OCI-LY7 (cell line): ENCODE measurements around the gene PPIL6. TPM values are rescaled to one million over a fixed set of nuclear protein-coding genes. Genes with fewer than 3 reads are reported as not detected.

Experiments used
- BruUV-seq: library from RNA; stranded (reverse); fragments of 400-500 nt; replicated peaks from 2 replicates; lab custom pipeline; 2021; lab: Mats Ljungman, UMichigan
- CTCF ChIA-PET: fragments of 300-600 bp; sonication (Branson Sonifier 250); formaldehyde crosslinking; loops from one replicate; lab custom pipeline; 2022; ENCODE audit warnings: antibody characterized with exemption; ENCODE audit not compliant: unreplicated experiment; lab: Charles Lee
- POLR2A ChIA-PET: fragments of 300-600 bp; sonication (Branson Sonifier 250); formaldehyde crosslinking; loops from one replicate; lab custom pipeline; 2022; ENCODE audit warnings: antibody characterized with exemption; lab: Charles Lee
- DNase-seq: peaks from one replicate; pipeline ENCODE4 v3.0.0-alpha.2; 2015; ENCODE audit warnings: low spot score
- H2AFZ ChIP-seq: fragments of 200-600 bp; sonication (generic), shearing (Covaris generic); 2 replicates; pipeline ENCODE4 v1.6.1; 2014; ENCODE audit warnings: mild to moderate bottlenecking, antibody characterized with exemption, low read length, moderate library complexity
- H3K27ac ChIP-seq: fragments of 200-600 bp; sonication (generic); 2 replicates; pipeline ENCODE4 v1.5.1; 2014; ENCODE audit warnings: mixed run types, low read depth, mild to moderate bottlenecking, moderate library complexity, low read length, inconsistent platforms; ENCODE audit not compliant: poor library complexity, severe bottlenecking
- H3K36me3 ChIP-seq: fragments of 200-600 bp; sonication (generic); 2 replicates; pipeline ENCODE4 v1.6.1; 2014; ENCODE audit warnings: mild to moderate bottlenecking, antibody characterized with exemption, low read length, moderate library complexity, mixed read lengths; ENCODE audit not compliant: insufficient read depth
- H3K4me1 ChIP-seq: fragments of 200-600 bp; sonication (generic); 2 replicates; pipeline ENCODE4 v1.5.1; 2014; ENCODE audit warnings: mild to moderate bottlenecking, low read length; ENCODE audit not compliant: insufficient read depth, poor library complexity, severe bottlenecking
- H3K4me2 ChIP-seq: fragments of 200-600 bp; sonication (generic); 2 replicates; pipeline ENCODE4 v1.6.1; 2014; ENCODE audit warnings: mild to moderate bottlenecking, low read length
- H3K4me3 ChIP-seq: fragments of 200-600 bp; sonication (generic); 2 replicates; pipeline ENCODE4 v1.5.1; 2014; ENCODE audit warnings: mild to moderate bottlenecking, low read depth, low read length; ENCODE audit not compliant: poor library complexity, severe bottlenecking
- H3K79me2 ChIP-seq: fragments of 200-600 bp; sonication (generic); 2 replicates; pipeline ENCODE4 v1.6.1; 2016; ENCODE audit warnings: low read depth, mild to moderate bottlenecking, low read length, moderate library complexity, mixed read lengths; ENCODE audit not compliant: insufficient read depth
- H3K9me2 ChIP-seq: fragments of 200-600 bp; sonication (generic); 2 replicates; pipeline ENCODE4 v1.6.1; 2016; ENCODE audit warnings: mild to moderate bottlenecking, low read length, mixed read lengths; ENCODE audit not compliant: insufficient read depth
- H3K9me3 ChIP-seq: fragments of 200-600 bp; sonication (generic); 2 replicates; pipeline ENCODE4 v1.6.1; 2014; ENCODE audit warnings: mild to moderate bottlenecking, mixed run types, low read length, mixed read lengths
- H4K20me1 ChIP-seq: fragments of 200-600 bp; sonication (generic); 2 replicates; pipeline ENCODE4 v1.6.1; 2014; ENCODE audit warnings: mild to moderate bottlenecking, antibody characterized with exemption, low read length, moderate library complexity, mixed read lengths; ENCODE audit not compliant: insufficient read depth
- EZH2phosphoT487 ChIP-seq: fragments of 200-600 bp; sonication (generic); IDR thresholded peaks from 2 replicates; pipeline ENCODE4 v1.6.1; 2018; ENCODE audit warnings: low read depth, borderline replicate concordance, mild to moderate bottlenecking, mixed run types, antibody characterized with exemption, low read length, moderate library complexity, mixed read lengths
- intact Hi-C: fragments of 100-400 bp; cut with micrococcal nuclease; formaldehyde crosslinking; loops from one replicate; pipeline ENCODE4 v1.10.0; 2022; ENCODE audit not compliant: unreplicated experiment
- total RNA-seq, 2 experiments: library from RNA; depleted of rRNA in 1 of 2; stranded (reverse); fragments of >200 nt in 1 of 2; shearing (Covaris generic) in 1 of 2; gene quantifications; 2 replicates each; pipeline ENCODE4 v1.2.3, GENCODE V29; 2014 to 2022
- TF ChIP-seq, protein P1 (sequence below): fragments of 200-600 bp; sonication (generic); conservative IDR thresholded peaks from 2 replicates; pipeline ENCODE4 v1.5.1; 2014; ENCODE audit warnings: mild to moderate bottlenecking, antibody characterized with exemption, low read length, moderate library complexity, mixed read lengths

PPIL6 gene
- total RNA-seq, 2 experiments from 2014 or later = 1.6 to 1.7 TPM

DNA sequence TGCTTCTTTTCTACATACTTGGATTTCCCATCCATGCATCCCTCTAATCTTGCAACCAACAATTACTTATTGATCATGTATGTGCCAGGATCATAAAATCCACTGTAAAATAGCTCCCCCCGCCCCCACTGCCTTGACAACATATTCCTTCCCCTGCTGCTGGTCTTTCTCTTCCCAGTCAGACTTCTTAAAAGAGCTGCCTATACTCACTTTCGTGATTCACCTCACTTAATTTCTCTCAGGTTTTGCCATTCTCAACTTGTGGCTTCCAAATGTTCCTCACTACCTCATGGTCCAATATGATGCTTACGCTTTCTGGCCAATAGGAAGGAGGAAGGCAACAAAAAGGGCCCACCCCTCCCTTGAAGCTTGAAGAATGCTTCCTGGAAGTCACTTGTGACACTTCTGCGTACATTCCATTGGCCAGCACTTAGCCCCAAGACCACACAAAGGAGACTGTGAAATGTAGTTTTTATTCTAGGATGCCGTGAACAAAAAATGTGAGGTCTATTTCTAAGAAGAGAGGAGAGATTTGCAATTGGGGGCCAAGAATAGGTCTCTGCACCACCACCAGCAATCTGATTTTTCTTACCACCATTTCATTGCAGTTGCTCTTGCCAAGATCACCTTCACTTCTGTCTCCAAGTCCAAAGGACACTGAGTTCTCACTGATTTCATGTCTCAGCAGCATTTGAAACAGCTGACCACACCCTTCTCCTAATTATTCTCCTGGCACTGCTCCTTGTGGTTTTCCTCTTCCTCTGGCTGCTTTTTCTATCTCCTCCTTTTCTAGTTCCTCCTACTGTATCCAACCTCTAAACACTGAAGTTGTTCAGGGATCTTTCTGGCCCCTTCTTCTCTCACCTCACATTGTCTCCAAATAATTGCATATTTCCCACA is 88.9 kb downstream of the PPIL6 start:
- Histone ChIP-seq H4K20me1 (no peaks in the 10 kb centered on the region), H3K27ac (no peak overlapping the region), H3K4me1 (no peaks in the 10 kb centered on the region), H2AFZ (no peak overlapping the region), H3K36me3 (peaks cover 8% of the 10 kb centered on the region), H3K9me2 (no peaks in the 10 kb centered on the region), H3K4me3 (no peak overlapping the region), H3K79me2 (no peaks in the 10 kb centered on the region), H3K4me2 (no peak overlapping the region), H3K9me3 (no peaks in the 10 kb centered on the region)
- CTCF ChIA-PET = no interaction called here
- no peak for DNase-seq
- intact Hi-C loops = no loop called here
- POLR2A ChIA-PET = interaction anchor here (0.7 to 1.1 kb wide), 3 partner anchors 13 to 150 kb away, joined by 3 to 4 read pairs (median 3); no protein-coding TSS in a partner anchor
- BruUV-seq = no TSS peak
- TF ChIP-seq, protein P1, sequence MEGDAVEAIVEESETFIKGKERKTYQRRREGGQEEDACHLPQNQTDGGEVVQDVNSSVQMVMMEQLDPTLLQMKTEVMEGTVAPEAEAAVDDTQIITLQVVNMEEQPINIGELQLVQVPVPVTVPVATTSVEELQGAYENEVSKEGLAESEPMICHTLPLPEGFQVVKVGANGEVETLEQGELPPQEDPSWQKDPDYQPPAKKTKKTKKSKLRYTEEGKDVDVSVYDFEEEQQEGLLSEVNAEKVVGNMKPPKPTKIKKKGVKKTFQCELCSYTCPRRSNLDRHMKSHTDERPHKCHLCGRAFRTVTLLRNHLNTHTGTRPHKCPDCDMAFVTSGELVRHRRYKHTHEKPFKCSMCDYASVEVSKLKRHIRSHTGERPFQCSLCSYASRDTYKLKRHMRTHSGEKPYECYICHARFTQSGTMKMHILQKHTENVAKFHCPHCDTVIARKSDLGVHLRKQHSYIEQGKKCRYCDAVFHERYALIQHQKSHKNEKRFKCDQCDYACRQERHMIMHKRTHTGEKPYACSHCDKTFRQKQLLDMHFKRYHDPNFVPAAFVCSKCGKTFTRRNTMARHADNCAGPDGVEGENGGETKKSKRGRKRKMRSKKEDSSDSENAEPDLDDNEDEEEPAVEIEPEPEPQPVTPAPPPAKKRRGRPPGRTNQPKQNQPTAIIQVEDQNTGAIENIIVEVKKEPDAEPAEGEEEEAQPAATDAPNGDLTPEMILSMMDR = no peak
- no peak for TF ChIP-seq EZH2phosphoT487

DNA sequence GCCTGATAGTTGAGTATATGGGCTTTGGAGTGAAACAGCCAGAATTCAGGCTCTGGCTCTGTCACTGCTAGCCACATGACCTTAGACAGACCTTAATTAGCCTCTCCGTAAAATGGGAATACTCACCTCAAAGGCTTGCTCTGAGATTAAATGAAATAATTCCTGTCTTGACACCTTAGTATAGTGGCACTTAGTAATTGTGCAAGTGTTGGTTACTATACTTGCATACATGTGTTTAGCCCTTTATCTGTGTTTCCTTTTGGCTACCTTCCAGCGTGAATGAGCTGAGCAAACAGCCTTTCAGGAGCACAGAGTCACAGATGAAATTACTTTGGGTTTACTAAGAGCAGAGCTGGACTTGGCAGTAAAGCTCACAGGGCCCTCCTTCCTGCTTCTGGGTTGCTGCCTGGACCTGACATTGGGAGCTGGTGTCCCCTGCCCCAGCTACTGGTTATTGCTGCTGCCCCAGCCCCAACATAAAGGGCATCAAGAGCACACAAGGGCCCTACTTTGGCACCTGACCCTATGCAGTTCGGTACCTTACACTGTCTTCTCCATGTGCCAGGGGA is 90.9 kb downstream of the PPIL6 start:
- intact Hi-C loops = no loop called here
- POLR2A ChIA-PET = no interaction called here
- no peak overlapping the region for H2AFZ ChIP-seq
- CTCF ChIA-PET = interaction anchor here (0.6 kb wide), 1 partner anchor 255 kb away, joined by 3 read pairs; no protein-coding TSS in a partner anchor
- no peaks in the 10 kb centered on the region for H3K79me2 ChIP-seq
- no peak for DNase-seq
- H3K27ac ChIP-seq = no peak overlapping the region
- H3K9me3 ChIP-seq = no peaks in the 10 kb centered on the region
- no peaks in the 10 kb centered on the region for H3K9me2 ChIP-seq
- no peaks in the 10 kb centered on the region for H4K20me1 ChIP-seq
- no peaks in the 10 kb centered on the region for H3K4me1 ChIP-seq
- no peak overlapping the region for H3K4me3 ChIP-seq
- H3K4me2 ChIP-seq = no peak overlapping the region
- BruUV-seq = no TSS peak
- TF ChIP-seq EZH2phosphoT487 = no peak
- no peaks in the 10 kb centered on the region for H3K36me3 ChIP-seq

DNA sequence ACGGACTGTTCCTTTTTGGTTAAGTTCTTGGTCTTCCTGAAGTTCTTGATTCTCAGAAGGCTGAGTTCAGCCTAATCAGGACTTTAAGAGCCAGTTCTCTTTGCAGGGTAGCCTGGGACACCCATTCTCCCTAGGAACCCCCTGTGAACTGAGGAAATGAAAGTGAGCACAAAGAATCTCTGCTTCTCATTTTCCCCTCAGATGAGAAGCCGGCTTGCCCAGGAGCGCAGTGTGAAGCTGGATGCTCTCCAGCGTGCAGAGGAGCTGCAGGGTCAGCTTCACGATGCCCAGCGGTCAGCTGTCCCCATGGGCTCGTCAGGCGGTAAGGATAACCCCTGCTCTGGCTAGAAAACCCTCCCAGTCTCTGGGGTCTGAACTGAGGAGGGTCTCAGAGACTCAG is 92.2 kb downstream of the PPIL6 start:
- CTCF ChIA-PET = no interaction called here
- TF ChIP-seq, protein P1 = no peak
- TF ChIP-seq EZH2phosphoT487 = no peak
- Histone ChIP-seq H2AFZ (no peak overlapping the region), H3K4me3 (no peak overlapping the region), H3K79me2 (no peaks in the 10 kb centered on the region), H3K36me3 (no peaks in the 10 kb centered on the region), H3K9me2 (no peaks in the 10 kb centered on the region), H3K9me3 (no peaks in the 10 kb centered on the region), H3K27ac (no peak overlapping the region), H3K4me1 (no peaks in the 10 kb centered on the region), H3K4me2 (no peak overlapping the region), H4K20me1 (no peaks in the 10 kb centered on the region)
- DNase-seq = no peak
- BruUV-seq = no TSS peak
- POLR2A ChIA-PET = interaction anchor here (0.7 kb wide), 1 partner anchor 1772 kb away, joined by 3 read pairs; no protein-coding TSS in a partner anchor
- intact Hi-C loops = no loop called here
